Measurements from ENCODE around the gene USP30. TPM values are rescaled to one million over a fixed set of nuclear protein-coding genes. Genes with fewer than 3 reads are reported as not detected.

USP30 gene
- 10.4 to 13.3 TPM (median 11.0 TPM) in 3 replicates for total RNA-seq
- long read RNA-seq, transcript USP30-201 (13 exons, 3,742 nt): major isoform, 6 of 16 reads
- long read RNA-seq, partial matches to known transcripts: 0 of 16 reads
- long read RNA-seq, other reads (novel, unspliced or antisense): 10 of 16 reads

DNA sequence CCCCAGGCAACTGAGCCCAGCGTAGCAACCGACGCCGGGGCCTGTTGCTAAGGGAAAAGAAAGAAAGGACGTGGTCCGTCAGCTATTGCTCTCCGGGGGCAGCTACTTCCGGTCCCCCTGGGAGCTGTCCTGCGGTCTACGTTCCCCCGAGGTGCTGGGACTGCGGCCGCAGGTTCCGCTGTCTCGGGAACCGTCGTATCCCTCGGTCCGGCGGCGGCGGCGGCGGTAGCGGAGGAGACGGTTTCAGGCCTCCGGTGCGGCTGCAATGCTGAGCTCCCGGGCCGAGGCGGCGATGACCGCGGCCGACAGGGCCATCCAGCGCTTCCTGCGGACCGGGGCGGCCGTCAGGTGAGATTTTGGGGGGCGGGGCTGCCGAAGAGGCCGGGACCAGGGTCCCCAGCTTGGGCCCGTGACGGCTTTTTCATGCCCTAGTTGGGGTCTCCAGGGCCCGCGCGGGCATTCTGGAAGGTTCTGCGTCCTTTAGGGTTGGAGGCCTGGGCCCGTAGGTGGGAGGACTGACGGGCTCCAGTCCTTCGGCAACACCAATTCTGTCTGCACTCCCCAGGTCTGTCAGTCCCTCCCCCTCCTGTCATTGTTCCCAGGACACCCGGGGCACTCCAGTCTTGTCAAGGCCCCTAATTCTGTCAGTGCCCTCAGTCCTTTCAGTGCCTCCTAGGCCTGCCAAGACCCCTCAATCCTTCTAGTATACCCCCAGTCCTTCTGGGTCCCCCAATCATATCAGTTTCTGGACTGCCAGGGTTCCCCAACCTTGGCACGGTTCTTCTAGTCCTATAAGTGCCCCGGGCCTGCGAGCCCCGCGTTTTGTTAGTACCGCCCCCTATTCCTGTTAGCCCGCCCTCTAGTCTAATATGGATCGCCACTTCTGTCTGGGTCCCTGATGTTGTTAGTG lies at the start of gene USP30:
Gene USP30, plus strand, starts transcription at position 163 of the 910 bp plus-strand sequence. Its CDS starts 103 bp downstream, at position 266.
- TF ChIP-seq, protein P1, sequence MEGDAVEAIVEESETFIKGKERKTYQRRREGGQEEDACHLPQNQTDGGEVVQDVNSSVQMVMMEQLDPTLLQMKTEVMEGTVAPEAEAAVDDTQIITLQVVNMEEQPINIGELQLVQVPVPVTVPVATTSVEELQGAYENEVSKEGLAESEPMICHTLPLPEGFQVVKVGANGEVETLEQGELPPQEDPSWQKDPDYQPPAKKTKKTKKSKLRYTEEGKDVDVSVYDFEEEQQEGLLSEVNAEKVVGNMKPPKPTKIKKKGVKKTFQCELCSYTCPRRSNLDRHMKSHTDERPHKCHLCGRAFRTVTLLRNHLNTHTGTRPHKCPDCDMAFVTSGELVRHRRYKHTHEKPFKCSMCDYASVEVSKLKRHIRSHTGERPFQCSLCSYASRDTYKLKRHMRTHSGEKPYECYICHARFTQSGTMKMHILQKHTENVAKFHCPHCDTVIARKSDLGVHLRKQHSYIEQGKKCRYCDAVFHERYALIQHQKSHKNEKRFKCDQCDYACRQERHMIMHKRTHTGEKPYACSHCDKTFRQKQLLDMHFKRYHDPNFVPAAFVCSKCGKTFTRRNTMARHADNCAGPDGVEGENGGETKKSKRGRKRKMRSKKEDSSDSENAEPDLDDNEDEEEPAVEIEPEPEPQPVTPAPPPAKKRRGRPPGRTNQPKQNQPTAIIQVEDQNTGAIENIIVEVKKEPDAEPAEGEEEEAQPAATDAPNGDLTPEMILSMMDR (IDR thresholded peaks at IDR 0.05): no peak
- Mint-ChIP-seq H3K9me3 (ENCODE audit: low read depth) (no peaks in the 10 kb centered on the region), H3K27ac (ENCODE audit: unreplicated experiment) (peak within 1 kb of the TSS; percentile 92), H3K4me3 (ENCODE audit: unreplicated experiment) (peak within 1 kb of the TSS; percentile 92), H3K27me3 (ENCODE audit: low read depth) (no peaks in the 10 kb centered on the region), H3K4me1 (ENCODE audit: low read depth) (peaks cover 18% of the 10 kb centered on the region), H3K36me3 (ENCODE audit: low read depth) (peaks cover 1% of the 10 kb centered on the region)
- peak; percentile 96 for DNase-seq (ENCODE audit: low spot score)

DNA sequence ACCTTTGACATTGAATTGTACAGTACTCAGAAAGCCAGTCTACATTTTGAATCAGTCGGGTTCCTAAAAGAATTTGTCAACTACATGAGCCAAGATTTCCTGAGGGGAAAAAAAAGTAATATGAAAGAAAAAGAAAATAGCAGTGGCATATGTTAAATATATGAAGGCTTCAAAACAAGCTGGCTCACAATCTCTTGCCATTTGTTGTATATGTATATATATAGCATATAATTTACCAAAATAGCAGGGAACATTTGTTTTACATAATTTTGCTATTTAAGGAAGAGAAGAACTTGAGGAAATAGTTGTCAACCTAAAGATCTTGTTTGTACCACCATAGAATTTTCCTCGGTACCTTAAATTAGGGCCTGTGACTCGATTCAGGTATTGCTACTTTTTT lies 48.4 kb upstream of the USP30 start:
- no peaks in the 10 kb centered on the region for H3K9me3 Mint-ChIP-seq (ENCODE audit: low read depth)
- DNase-seq (ENCODE audit: low spot score): no peak
- H3K4me1 Mint-ChIP-seq (ENCODE audit: low read depth): peaks cover 3% of the 10 kb centered on the region
- TF ChIP-seq, protein P1 (IDR thresholded peaks at IDR 0.05): no peak
- peaks cover 1% of the 10 kb centered on the region for H3K36me3 Mint-ChIP-seq (ENCODE audit: low read depth)
- H3K4me3 Mint-ChIP-seq (ENCODE audit: unreplicated experiment): no peak overlapping the region
- H3K27me3 Mint-ChIP-seq (ENCODE audit: low read depth): peaks cover 26% of the 10 kb centered on the region
- no peak overlapping the region for H3K27ac Mint-ChIP-seq (ENCODE audit: unreplicated experiment)

- H3K4me1 Mint-ChIP-seq (ENCODE audit: low read depth): no peaks in the 10 kb centered on the region
- H3K27me3 Mint-ChIP-seq (ENCODE audit: low read depth): peaks cover 47% of the 10 kb centered on the region
- H3K36me3 Mint-ChIP-seq (ENCODE audit: low read depth): peaks cover 1% of the 10 kb centered on the region
Measured at GRCh38 chr12:109009766-109010165, 42.6 kb upstream of the USP30 start.

GRCh38 chr12:109010259-109010658 lies 42.1 kb upstream of the USP30 start:
- Mint-ChIP-seq H3K27me3 (ENCODE audit: low read depth) (peaks cover 49% of the 10 kb centered on the region), H3K27ac (ENCODE audit: unreplicated experiment) (no peak overlapping the region), H3K9me3 (ENCODE audit: low read depth) (no peaks in the 10 kb centered on the region), H3K4me1 (ENCODE audit: low read depth) (no peaks in the 10 kb centered on the region), H3K36me3 (ENCODE audit: low read depth) (peaks cover 1% of the 10 kb centered on the region), H3K4me3 (ENCODE audit: unreplicated experiment) (no peak overlapping the region)
- TF ChIP-seq, protein P1 (IDR thresholded peaks at IDR 0.05): no peak
- DNase-seq (ENCODE audit: low spot score): no peak

More at GRCh38 chr12:109009766-109010165, 42.6 kb upstream of the USP30 start:
- H3K9me3 Mint-ChIP-seq (ENCODE audit: low read depth): no peaks in the 10 kb centered on the region
- H3K27ac Mint-ChIP-seq (ENCODE audit: unreplicated experiment): no peak overlapping the region
- TF ChIP-seq, protein P1 (IDR thresholded peaks at IDR 0.05): no peak
- no peak for DNase-seq (ENCODE audit: low spot score)
- no peak overlapping the region for H3K4me3 Mint-ChIP-seq (ENCODE audit: unreplicated experiment)

GRCh38 chr12:109014984-109015765 lies 37.2 kb upstream of the USP30 start:
- no peaks in the 10 kb centered on the region for H3K36me3 Mint-ChIP-seq (ENCODE audit: low read depth)
- DNase-seq (ENCODE audit: low spot score): no peak
- TF ChIP-seq, protein P1 (IDR thresholded peaks at IDR 0.05): no peak
- no peaks in the 10 kb centered on the region for H3K9me3 Mint-ChIP-seq (ENCODE audit: low read depth)
- peaks cover 45% of the 10 kb centered on the region for H3K27me3 Mint-ChIP-seq (ENCODE audit: low read depth)
- H3K4me3 Mint-ChIP-seq (ENCODE audit: unreplicated experiment): no peak overlapping the region
- H3K4me1 Mint-ChIP-seq (ENCODE audit: low read depth): no peaks in the 10 kb centered on the region
- no peak overlapping the region for H3K27ac Mint-ChIP-seq (ENCODE audit: unreplicated experiment)

All from chondrocyte (in vitro differentiated cells).